ENCODE results near the gene SPARC.

Gene SPARC

DNA sequence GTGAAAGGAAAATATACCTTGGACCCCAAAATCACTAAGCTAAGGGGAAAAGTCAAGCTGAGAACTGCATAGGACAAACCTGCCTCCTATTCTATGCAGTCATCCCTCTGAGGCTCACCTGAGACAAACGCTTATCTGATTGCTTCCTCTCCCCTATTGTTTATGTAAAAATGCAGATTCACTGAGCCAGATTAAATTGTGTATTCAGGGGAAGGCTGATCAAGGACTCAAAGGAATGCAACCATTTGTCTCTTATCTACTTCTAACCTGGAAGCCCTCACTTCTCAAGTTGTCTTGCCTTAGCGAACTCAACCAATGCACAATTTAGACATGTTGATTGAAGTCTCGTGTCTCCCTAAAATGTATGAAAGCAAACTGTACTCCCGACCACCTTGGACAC is 13.3 kb downstream of the SPARC start:
- ChIA-PET CTCF (interaction anchor here (1.0 to 8.0 kb wide), 9 partner anchors 10 to 66 kb away, joined by 3 to 72 read pairs (median 19); no protein-coding TSS in a partner anchor), POLR2A (interaction anchor here (0.5 kb wide), 1 partner anchor 90 kb away, joined by 3 read pairs; no protein-coding TSS in a partner anchor)
- no peak for DNase-seq (ENCODE audit: extremely low spot score)
- TF ChIP-seq CTCF (IDR thresholded peaks at IDR 0.05; ENCODE audit: control extremely low read depth, extremely low read depth, low read depth, missing control alignments): no peak

DNA sequence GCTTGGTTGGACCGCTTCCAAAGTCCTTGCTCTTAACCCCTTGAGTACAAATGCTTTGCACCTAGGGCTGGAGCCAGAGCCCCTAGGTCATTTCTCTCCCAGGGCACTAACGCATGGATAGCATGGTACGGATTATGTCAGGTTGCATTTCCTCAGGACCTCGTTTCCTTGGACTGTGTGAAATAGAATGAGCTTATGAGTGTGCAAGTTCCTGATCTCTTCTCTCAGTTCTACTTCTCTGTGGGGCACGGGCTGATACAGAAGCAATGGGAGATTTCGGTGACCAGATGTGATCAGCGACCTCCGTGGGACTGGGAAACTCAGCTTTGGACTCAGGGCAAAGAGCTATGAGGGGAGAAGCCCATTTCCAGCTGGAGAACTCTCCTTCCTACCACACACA is 14.2 kb downstream of the SPARC start:
- no peak for TF ChIP-seq CTCF (IDR thresholded peaks at IDR 0.05; ENCODE audit: control extremely low read depth, extremely low read depth, low read depth, missing control alignments)
- ChIA-PET POLR2A (no interaction called here), CTCF (interaction anchor here (0.9 to 8.0 kb wide), 11 partner anchors 10 to 152 kb away, joined by 3 to 72 read pairs (median 7); partner anchors contain the start of gene SPARC)
- DNase-seq (ENCODE audit: extremely low spot score): no peak

- no peak for TF ChIP-seq CTCF (IDR thresholded peaks at IDR 0.05; ENCODE audit: control extremely low read depth, extremely low read depth, low read depth, missing control alignments)
- ChIA-PET POLR2A (no interaction called here), CTCF (interaction anchor here (0.9 to 8.0 kb wide), 11 partner anchors 10 to 152 kb away, joined by 3 to 72 read pairs (median 7); partner anchors contain the start of gene SPARC)
- DNase-seq (ENCODE audit: extremely low spot score): no peak
These were observed 14.8 kb downstream of the SPARC start for GRCh38 chr5:151671950-151672349.

GRCh38 chr5:151670953-151671636 is 15.6 kb downstream of the SPARC start:
- TF ChIP-seq CTCF (IDR thresholded peaks at IDR 0.05; ENCODE audit: control extremely low read depth, extremely low read depth, low read depth, missing control alignments): no peak
- POLR2A ChIA-PET: no interaction called here
- CTCF ChIA-PET: interaction anchor here (0.6 to 8.0 kb wide), 14 partner anchors 9 to 226 kb away, joined by 3 to 72 read pairs (median 4); partner anchors contain the start of genes G3BP1 and SPARC
- DNase-seq (ENCODE audit: extremely low spot score): no peak

DNA sequence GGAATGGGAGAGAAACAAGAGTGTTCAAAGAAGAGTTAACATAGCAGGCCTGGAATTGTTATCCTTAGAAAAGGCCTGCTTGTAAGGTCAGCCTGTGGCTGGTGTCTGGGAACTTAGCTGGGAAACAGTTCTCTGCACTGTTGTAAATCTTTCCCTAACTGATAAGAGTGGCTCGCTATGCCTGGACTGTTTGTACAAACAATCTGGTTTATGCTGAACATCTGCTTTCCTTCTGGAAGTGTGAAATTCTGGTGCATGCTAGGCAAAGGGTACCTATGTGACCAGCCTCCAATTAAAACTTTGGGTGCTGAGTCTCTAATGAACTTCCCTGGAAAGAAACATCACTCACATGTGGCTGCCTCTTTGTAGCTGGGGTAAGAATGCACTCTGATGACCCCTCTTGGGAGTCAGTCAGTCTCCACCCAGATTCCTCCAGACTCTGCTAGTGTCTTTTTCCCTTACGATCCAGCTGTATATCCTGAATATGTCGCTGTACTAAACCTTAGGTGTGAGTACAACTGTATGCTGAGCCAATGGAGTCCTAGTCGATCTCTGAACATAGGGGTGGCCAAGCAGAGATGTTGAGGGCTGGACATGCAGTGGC is 16.5 kb downstream of the SPARC start:
- ChIA-PET POLR2A (no interaction called here), CTCF (interaction anchor here (1.0 to 8.0 kb wide), 11 partner anchors 8 to 225 kb away, joined by 3 to 72 read pairs (median 4); partner anchors contain the start of genes G3BP1 and SPARC)
- no peak for DNase-seq (ENCODE audit: extremely low spot score)
- TF ChIP-seq CTCF (IDR thresholded peaks at IDR 0.05; ENCODE audit: control extremely low read depth, extremely low read depth, low read depth, missing control alignments): no peak

- POLR2A ChIA-PET: no interaction called here
- DNase-seq (ENCODE audit: extremely low spot score): no peak
- TF ChIP-seq CTCF (IDR thresholded peaks at IDR 0.05; ENCODE audit: control extremely low read depth, extremely low read depth, low read depth, missing control alignments): no peak
- CTCF ChIA-PET: interaction anchor here (1.3 to 12.4 kb wide), 7 partner anchors 9 to 86 kb away, joined by 4 to 363 read pairs (median 13); no protein-coding TSS in a partner anchor
These were observed 19.6 kb downstream of the SPARC start for GRCh38 chr5:151667083-151667482.

Measured in GM10248 (cell line).